Muscle layer of duodenum (tissue), 2 donors: ENCODE measurements around the gene C10orf90.

ENCODE experiments used
- H3K27ac ChIP-seq: one replicate; pipeline ENCODE4 v1.7.0; 2013; ENCODE audit warnings: mild to moderate bottlenecking, low read length
- H3K27me3 ChIP-seq: one replicate; pipeline ENCODE4 v1.7.0; 2013; ENCODE audit warnings: low read depth, mild to moderate bottlenecking, control low read depth, low read length
- H3K36me3 ChIP-seq, 2 donors: one replicate each; pipeline ENCODE4 v1.7.0; 2013; ENCODE audit warnings: low read length in 2 of 2, control low read depth in 1 of 2, mild to moderate bottlenecking in 1 of 2; ENCODE audit not compliant: insufficient read depth in 2 of 2, control insufficient read depth in 1 of 2
- H3K4me1 ChIP-seq, 2 donors: one replicate each; pipeline ENCODE4 v1.7.0; 2013; ENCODE audit warnings: low read length in 2 of 2, mild to moderate bottlenecking in 2 of 2, control low read depth in 1 of 2, moderate library complexity in 1 of 2; ENCODE audit not compliant: insufficient read depth in 2 of 2, control insufficient read depth in 1 of 2
- H3K4me3 ChIP-seq, 2 donors: one replicate each; pipeline ENCODE4 v1.7.0; 2013; ENCODE audit warnings: low read length in 2 of 2, low read depth in 1 of 2, mild to moderate bottlenecking in 1 of 2
- H3K9me3 ChIP-seq, 2 donors: one replicate each; pipeline ENCODE4 v1.7.0; 2013; ENCODE audit warnings: low read length in 2 of 2, control low read depth in 1 of 2, mild to moderate bottlenecking in 1 of 2; ENCODE audit not compliant: control insufficient read depth in 1 of 2
- donor health status: healthy.

Gene C10orf90

GRCh38 chr10:126690534-126690933, 20.0 kb upstream of the C10orf90 start:
- H3K27ac ChIP-seq, result no peak overlapping the region
- no peak overlapping the region for H3K4me3 ChIP-seq
- peaks cover 0 to 10% of the 10 kb centered on the region in 2 donors for H3K9me3 ChIP-seq
- no peaks in the 10 kb centered on the region for H3K4me1 ChIP-seq
- no peaks in the 10 kb centered on the region for H3K36me3 ChIP-seq
- H3K27me3 ChIP-seq, result no peaks in the 10 kb centered on the region

GRCh38 chr10:126689461-126689994, 19.0 kb upstream of the C10orf90 start:
- H3K9me3 ChIP-seq, result peaks cover 0 to 10% of the 10 kb centered on the region in 2 donors
- no peak overlapping the region for H3K4me3 ChIP-seq
- H3K27me3 ChIP-seq, result no peaks in the 10 kb centered on the region
- H3K36me3 ChIP-seq, result no peaks in the 10 kb centered on the region
- no peaks in the 10 kb centered on the region for H3K4me1 ChIP-seq
- no peak overlapping the region for H3K27ac ChIP-seq

GRCh38 chr10:126687121-126687606, 16.7 kb upstream of the C10orf90 start:
- peaks cover 0 to 10% of the 10 kb centered on the region in 2 donors for H3K9me3 ChIP-seq
- no peaks in the 10 kb centered on the region for H3K36me3 ChIP-seq
- H3K4me3 ChIP-seq, result no peak overlapping the region
- H3K4me1 ChIP-seq, result no peaks in the 10 kb centered on the region
- H3K27ac ChIP-seq, result no peak overlapping the region
- no peaks in the 10 kb centered on the region for H3K27me3 ChIP-seq

- Histone ChIP-seq H3K4me1 (no peaks in the 10 kb centered on the region), H3K27me3 (no peaks in the 10 kb centered on the region), H3K9me3 (peaks cover 0 to 10% of the 10 kb centered on the region in 2 donors), H3K36me3 (no peaks in the 10 kb centered on the region), H3K4me3 (no peak overlapping the region), H3K27ac (no peak overlapping the region)
Observed at GRCh38 chr10:126686719-126687118, 16.2 kb upstream of the C10orf90 start.

GRCh38 chr10:126686268-126686667, 15.8 kb upstream of the C10orf90 start:
- Histone ChIP-seq H3K27ac (no peak overlapping the region), H3K9me3 (peaks cover 0 to 5% of the 10 kb centered on the region in 2 donors), H3K27me3 (no peaks in the 10 kb centered on the region), H3K4me1 (no peaks in the 10 kb centered on the region), H3K36me3 (no peaks in the 10 kb centered on the region), H3K4me3 (no peak overlapping the region)

- no peaks in the 10 kb centered on the region for H3K27me3 ChIP-seq
- H3K36me3 ChIP-seq, result no peaks in the 10 kb centered on the region
- no peaks in the 10 kb centered on the region for H3K4me1 ChIP-seq
- no peak overlapping the region for H3K27ac ChIP-seq
- H3K4me3 ChIP-seq, result no peak overlapping the region
- peaks cover 0 to 3% of the 10 kb centered on the region in 2 donors for H3K9me3 ChIP-seq
Observed at GRCh38 chr10:126685756-126686155, 15.3 kb upstream of the C10orf90 start.

GRCh38 chr10:126684171-126684745, 13.8 kb upstream of the C10orf90 start:
- Histone ChIP-seq H3K27ac (no peak overlapping the region), H3K9me3 (peaks cover 0 to under 1% of the 10 kb centered on the region in 2 donors), H3K4me1 (no peaks in the 10 kb centered on the region), H3K27me3 (no peaks in the 10 kb centered on the region), H3K4me3 (no peak overlapping the region), H3K36me3 (no peaks in the 10 kb centered on the region)

- no peak overlapping the region for H3K4me3 ChIP-seq
- no peaks in the 10 kb centered on the region for H3K36me3 ChIP-seq
- H3K27me3 ChIP-seq, result no peaks in the 10 kb centered on the region
- no peaks in the 10 kb centered on the region for H3K9me3 ChIP-seq
- H3K27ac ChIP-seq, result no peak overlapping the region
- no peaks in the 10 kb centered on the region for H3K4me1 ChIP-seq
Observed at GRCh38 chr10:126683466-126683865, 13.0 kb upstream of the C10orf90 start.

- Histone ChIP-seq H3K4me3 (no peak overlapping the region), H3K9me3 (no peaks in the 10 kb centered on the region), H3K4me1 (no peaks in the 10 kb centered on the region), H3K27me3 (no peaks in the 10 kb centered on the region), H3K36me3 (no peaks in the 10 kb centered on the region), H3K27ac (no peak overlapping the region)
Observed at GRCh38 chr10:126675656-126676438, 5.4 kb upstream of the C10orf90 start.

GRCh38 chr10:126674741-126675515, 4.4 kb upstream of the C10orf90 start:
- no peaks in the 10 kb centered on the region for H3K9me3 ChIP-seq
- no peaks in the 10 kb centered on the region for H3K36me3 ChIP-seq
- no peaks in the 10 kb centered on the region for H3K4me1 ChIP-seq
- H3K27ac ChIP-seq, result no peak overlapping the region
- H3K4me3 ChIP-seq, result no peak overlapping the region
- H3K27me3 ChIP-seq, result no peaks in the 10 kb centered on the region

GRCh38 chr10:126673565-126673964, 3.1 kb upstream of the C10orf90 start:
- H3K9me3 ChIP-seq, result no peaks in the 10 kb centered on the region
- H3K36me3 ChIP-seq, result no peaks in the 10 kb centered on the region
- H3K27me3 ChIP-seq, result no peaks in the 10 kb centered on the region
- no peak overlapping the region for H3K27ac ChIP-seq
- H3K4me1 ChIP-seq, result no peaks in the 10 kb centered on the region
- H3K4me3 ChIP-seq, result no peak overlapping the region
